ENCODE data around the gene TKT.

TKT gene

GRCh38 chr3:53226841-53227407, 28.9 kb downstream of the TKT start:
- Mint-ChIP-seq H3K27me3 (no peaks in the 10 kb centered on the region), H3K4me1 (ENCODE audit: low read depth) (no peaks in the 10 kb centered on the region), H3K4me3 (no peak overlapping the region), H3K36me3 (no peaks in the 10 kb centered on the region), H3K9me3 (ENCODE audit: low read depth) (no peaks in the 10 kb centered on the region), H3K27ac (no peak overlapping the region)

GRCh38 chr3:53226142-53226840, 29.5 kb downstream of the TKT start:
- H3K27ac Mint-ChIP-seq, result no peak overlapping the region
- no peaks in the 10 kb centered on the region for H3K27me3 Mint-ChIP-seq
- H3K4me1 Mint-ChIP-seq (ENCODE audit: low read depth), result no peaks in the 10 kb centered on the region
- no peaks in the 10 kb centered on the region for H3K9me3 Mint-ChIP-seq (ENCODE audit: low read depth)
- H3K36me3 Mint-ChIP-seq, result no peaks in the 10 kb centered on the region
- H3K4me3 Mint-ChIP-seq, result no peak overlapping the region

- no peaks in the 10 kb centered on the region for H3K9me3 Mint-ChIP-seq (ENCODE audit: low read depth)
- no peak overlapping the region for H3K4me3 Mint-ChIP-seq
- H3K27me3 Mint-ChIP-seq, result no peaks in the 10 kb centered on the region
- no peak overlapping the region for H3K27ac Mint-ChIP-seq
- H3K36me3 Mint-ChIP-seq, result no peaks in the 10 kb centered on the region
- no peaks in the 10 kb centered on the region for H3K4me1 Mint-ChIP-seq (ENCODE audit: low read depth)
Measured at GRCh38 chr3:53225651-53226050, 30.2 kb downstream of the TKT start.

- Mint-ChIP-seq H3K4me1 (ENCODE audit: low read depth) (no peaks in the 10 kb centered on the region), H3K4me3 (no peak overlapping the region), H3K36me3 (no peaks in the 10 kb centered on the region), H3K9me3 (ENCODE audit: low read depth) (no peaks in the 10 kb centered on the region), H3K27ac (no peak overlapping the region), H3K27me3 (no peaks in the 10 kb centered on the region)
Measured at GRCh38 chr3:53225181-53225580, 30.6 kb downstream of the TKT start.

GRCh38 chr3:53224536-53224935, 31.3 kb downstream of the TKT start:
- Mint-ChIP-seq H3K4me3 (no peak overlapping the region), H3K36me3 (no peaks in the 10 kb centered on the region), H3K9me3 (ENCODE audit: low read depth) (no peaks in the 10 kb centered on the region), H3K27ac (no peak overlapping the region), H3K4me1 (ENCODE audit: low read depth) (no peaks in the 10 kb centered on the region), H3K27me3 (no peaks in the 10 kb centered on the region)

- Mint-ChIP-seq H3K4me1 (ENCODE audit: low read depth) (no peaks in the 10 kb centered on the region), H3K27ac (no peak overlapping the region), H3K9me3 (ENCODE audit: low read depth) (no peaks in the 10 kb centered on the region), H3K4me3 (no peak overlapping the region), H3K27me3 (no peaks in the 10 kb centered on the region), H3K36me3 (no peaks in the 10 kb centered on the region)
Measured at GRCh38 chr3:53224026-53224425, 31.8 kb downstream of the TKT start.

GRCh38 chr3:53223541-53223966, 32.3 kb downstream of the TKT start:
- no peak overlapping the region for H3K4me3 Mint-ChIP-seq
- H3K27ac Mint-ChIP-seq, result no peak overlapping the region
- H3K9me3 Mint-ChIP-seq (ENCODE audit: low read depth), result no peaks in the 10 kb centered on the region
- H3K4me1 Mint-ChIP-seq (ENCODE audit: low read depth), result no peaks in the 10 kb centered on the region
- no peaks in the 10 kb centered on the region for H3K36me3 Mint-ChIP-seq
- H3K27me3 Mint-ChIP-seq, result no peaks in the 10 kb centered on the region

- no peaks in the 10 kb centered on the region for H3K4me1 Mint-ChIP-seq (ENCODE audit: low read depth)
- no peaks in the 10 kb centered on the region for H3K9me3 Mint-ChIP-seq (ENCODE audit: low read depth)
- peak overlapping the region; percentile 41 for H3K27ac Mint-ChIP-seq
- no peaks in the 10 kb centered on the region for H3K27me3 Mint-ChIP-seq
- H3K4me3 Mint-ChIP-seq, result no peak overlapping the region
- H3K36me3 Mint-ChIP-seq, result no peaks in the 10 kb centered on the region
Measured at GRCh38 chr3:53223025-53223424, 32.8 kb downstream of the TKT start.

- Mint-ChIP-seq H3K4me3 (no peak overlapping the region), H3K9me3 (ENCODE audit: low read depth) (no peaks in the 10 kb centered on the region), H3K27ac (peak overlapping the region; percentile 50), H3K36me3 (no peaks in the 10 kb centered on the region), H3K27me3 (no peaks in the 10 kb centered on the region), H3K4me1 (ENCODE audit: low read depth) (no peaks in the 10 kb centered on the region)
Measured at GRCh38 chr3:53222183-53222901, 33.5 kb downstream of the TKT start.

- H3K4me3 Mint-ChIP-seq, result no peak overlapping the region
- no peaks in the 10 kb centered on the region for H3K9me3 Mint-ChIP-seq (ENCODE audit: low read depth)
- no peaks in the 10 kb centered on the region for H3K27me3 Mint-ChIP-seq
- no peaks in the 10 kb centered on the region for H3K4me1 Mint-ChIP-seq (ENCODE audit: low read depth)
- H3K36me3 Mint-ChIP-seq, result no peaks in the 10 kb centered on the region
- H3K27ac Mint-ChIP-seq, result no peak overlapping the region
Measured at GRCh38 chr3:53221827-53222182, 34.0 kb downstream of the TKT start.

GRCh38 chr3:53221345-53221744, 34.5 kb downstream of the TKT start:
- Mint-ChIP-seq H3K27ac (no peak overlapping the region), H3K4me3 (no peak overlapping the region), H3K4me1 (ENCODE audit: low read depth) (no peaks in the 10 kb centered on the region), H3K36me3 (no peaks in the 10 kb centered on the region), H3K9me3 (ENCODE audit: low read depth) (no peaks in the 10 kb centered on the region), H3K27me3 (no peaks in the 10 kb centered on the region)

- H3K4me3 Mint-ChIP-seq, result no peak overlapping the region
- H3K27ac Mint-ChIP-seq, result no peak overlapping the region
- no peaks in the 10 kb centered on the region for H3K27me3 Mint-ChIP-seq
- H3K9me3 Mint-ChIP-seq (ENCODE audit: low read depth), result no peaks in the 10 kb centered on the region
- H3K4me1 Mint-ChIP-seq (ENCODE audit: low read depth), result no peaks in the 10 kb centered on the region
- no peaks in the 10 kb centered on the region for H3K36me3 Mint-ChIP-seq
Measured at GRCh38 chr3:53219895-53220483, 35.8 kb downstream of the TKT start.

GRCh38 chr3:53218131-53218530, 37.7 kb downstream of the TKT start:
- no peak overlapping the region for H3K27ac Mint-ChIP-seq
- H3K9me3 Mint-ChIP-seq (ENCODE audit: low read depth), result no peaks in the 10 kb centered on the region
- H3K4me1 Mint-ChIP-seq (ENCODE audit: low read depth), result no peaks in the 10 kb centered on the region
- H3K36me3 Mint-ChIP-seq, result no peaks in the 10 kb centered on the region
- H3K27me3 Mint-ChIP-seq, result no peaks in the 10 kb centered on the region
- H3K4me3 Mint-ChIP-seq, result no peak overlapping the region

- Mint-ChIP-seq H3K36me3 (no peaks in the 10 kb centered on the region), H3K9me3 (ENCODE audit: low read depth) (no peaks in the 10 kb centered on the region), H3K27me3 (no peaks in the 10 kb centered on the region), H3K27ac (no peak overlapping the region), H3K4me3 (no peak overlapping the region), H3K4me1 (ENCODE audit: low read depth) (no peaks in the 10 kb centered on the region)
Measured at GRCh38 chr3:53217175-53217574, 38.6 kb downstream of the TKT start.

GRCh38 chr3:53216723-53217122, 39.1 kb downstream of the TKT start:
- no peaks in the 10 kb centered on the region for H3K36me3 Mint-ChIP-seq
- no peaks in the 10 kb centered on the region for H3K9me3 Mint-ChIP-seq (ENCODE audit: low read depth)
- H3K4me3 Mint-ChIP-seq, result no peak overlapping the region
- H3K4me1 Mint-ChIP-seq (ENCODE audit: low read depth), result no peaks in the 10 kb centered on the region
- H3K27ac Mint-ChIP-seq, result no peak overlapping the region
- no peaks in the 10 kb centered on the region for H3K27me3 Mint-ChIP-seq
